Measurements from ENCODE around the gene GGT1. TPM values are rescaled to one million over a fixed set of nuclear protein-coding genes. Genes with fewer than 3 reads are reported as not detected.

GGT1 gene
- total and polyA plus RNA-seq, 2 of the 8 experiments (the other 6 are each of a cell fraction or from before 2014, with no cell fraction given), result 14.4 to 29.2 TPM

- CTCF ChIA-PET (ENCODE audit: partially characterized antibody), result interaction anchor here (0.6 kb wide), 1 partner anchor 157 kb away, joined by 3 read pairs; no protein-coding TSS in a partner anchor
- H3K4me3 ChIP-seq (ENCODE audit: extremely low read depth in 1 of 4, insufficient read depth in 2 of 4, low read depth in 3 of 4, low read length in 4 of 4), result no peak overlapping the region
- DNase-seq (ENCODE audit: low read depth in 1 of 2, low spot score in 2 of 2), result no peak
- no peak overlapping the region for H4K91ac ChIP-seq (replicated peaks; ENCODE audit: insufficient read length, low read length)
- FAIRE-seq, result no peak
- H2BK5ac ChIP-seq (ENCODE audit: low read depth, low read length), result no peak overlapping the region
- H3K79me1 ChIP-seq (ENCODE audit: low read depth, low read length), result no peaks in the 10 kb centered on the region; the same call in 1 of the 2 replicates
- no peaks in the 10 kb centered on the region for H3K79me2 ChIP-seq (ENCODE audit: control insufficient read depth in 1 of 2, insufficient read depth in 2 of 2, low read length in 2 of 2)
- no peak overlapping the region for H3K23ac ChIP-seq (ENCODE audit: insufficient read length)
- POLR2A ChIA-PET (ENCODE audit: partially characterized antibody), result interaction anchor here (1.0 to 4.4 kb wide), 4 partner anchors 11 to 30 kb away, joined by 4 to 32 read pairs (median 6); no protein-coding TSS in a partner anchor
- H2AFZ ChIP-seq (ENCODE audit: low read length), result no peak overlapping the region
- no peak overlapping the region for H2BK20ac ChIP-seq (ENCODE audit: low read length)
- no peak overlapping the region for H2AK5ac ChIP-seq (ENCODE audit: low read depth, low read length)
- no peaks in the 10 kb centered on the region for H3K9me3 ChIP-seq (ENCODE audit: insufficient read depth in 2 of 2, low read depth in 1 of 2, low read length in 1 of 2)
- H3K36me3 ChIP-seq (ENCODE audit: control insufficient read depth in 2 of 4, insufficient read depth in 4 of 4, low read length in 3 of 4), result peaks cover 0 to 5% (median under 1%) of the 10 kb centered on the region in 4 experiments; a peak in 3 of 8 replicates
- peaks cover 2% of the 10 kb centered on the region; the same call in 1 of the 2 replicates for H3K23me2 ChIP-seq (ENCODE audit: low read depth, low read length)
- no peak overlapping the region for H2BK120ac ChIP-seq (replicated peaks; ENCODE audit: low read depth, low read length)
- H3K9ac ChIP-seq (replicated peaks in 1 of 4; ENCODE audit: extremely low read depth in 1 of 4, low read depth in 3 of 4, low read length in 3 of 4), result no peak overlapping the region
- H2BK12ac ChIP-seq (ENCODE audit: low read depth, low read length), result no peak overlapping the region
- H4K8ac ChIP-seq (ENCODE audit: extremely low read depth, insufficient read depth, low read length), result no peak overlapping the region
- H4K5ac ChIP-seq (ENCODE audit: insufficient read length, low read depth, low read length), result no peak overlapping the region
- H3K4me1 ChIP-seq (replicated peaks in 1 of 4; ENCODE audit: control insufficient read depth in 3 of 4, insufficient read depth in 4 of 4, low read length in 3 of 4), result peaks cover 0 to 18% (median 8%) of the 10 kb centered on the region in 4 experiments; a peak in 6 of 7 replicates
- no peaks in the 10 kb centered on the region for H4K20me1 ChIP-seq (replicated peaks in 1 of 2; ENCODE audit: control insufficient read depth in 1 of 2, insufficient read depth in 2 of 2, low read length in 2 of 2)
- H3K4ac ChIP-seq (replicated peaks; ENCODE audit: insufficient read length, low read depth, low read length), result no peak overlapping the region
- 95% methylated on average over 5 of the region's 7 CpGs; no CpG with 5 or more reads in 1 of the 2 experiments for WGBS, 2 experiments (ENCODE audit: extremely low coverage in 1 of 2, insufficient coverage in 1 of 2, insufficient read length in 1 of 2, insufficient replicate concordance in 2 of 2, low coverage in 1 of 2, low lambda C conversion rate in 2 of 2, missing lambda C conversion rate in 1 of 2)
- H3K4me2 ChIP-seq (ENCODE audit: insufficient read depth in 1 of 2, low read depth in 2 of 2, low read length in 2 of 2), result no peak overlapping the region
- H3K56ac ChIP-seq (replicated peaks; ENCODE audit: insufficient read length, low read depth, low read length), result no peak overlapping the region
- no peak overlapping the region for H3K18ac ChIP-seq (ENCODE audit: extremely low read depth, low read length)
- no peak overlapping the region for H2BK15ac ChIP-seq (ENCODE audit: low read length)
- H3K27me3 ChIP-seq (replicated peaks in 1 of 4; ENCODE audit: control insufficient read depth in 3 of 4, extremely low read depth in 1 of 4, insufficient read depth in 3 of 4, low read length in 3 of 4), result no peaks in the 10 kb centered on the region
- no peak overlapping the region for H3K27ac ChIP-seq (ENCODE audit: low read depth, low read length)
- no peak overlapping the region for H3K14ac ChIP-seq (ENCODE audit: insufficient read length)
- TF ChIP-seq EZH2 (IDR thresholded peaks at IDR 0.05; ENCODE audit: low read depth, low read length, severe bottlenecking) (no peak), PHF8 (conservative IDR thresholded peaks at IDR 0.05; ENCODE audit: low read depth, low read length) (no peak), ZNF274 (IDR thresholded peaks at IDR 0.05; ENCODE audit: borderline replicate concordance, extremely low read depth, low read length) (no peak), KDM4A (IDR thresholded peaks at IDR 0.05; ENCODE audit: low read depth, low read length, severe bottlenecking) (no peak), SAP30 (IDR thresholded peaks at IDR 0.05; ENCODE audit: insufficient read depth, insufficient replicate concordance, low read length) (no peak)
These were observed 13.4 kb upstream of the GGT1 start for GRCh38 chr22:24589518-24590030.

All from H1 (cell line).